Epithelial cell of proximal tubule (primary cell): ENCODE data around the gene PELI2. TPM values are rescaled to one million over a fixed set of nuclear protein-coding genes. Genes with fewer than 3 reads are reported as not detected.
A peak's percentile ranks its signal among the peaks of the same experiment; 100 is the strongest.

Experiments
- DNase-seq: peaks from one replicate; pipeline ENCODE4 v3.0.0-alpha.2; 2011; ENCODE audit warnings: low read depth
- H3K4me3 ChIP-seq: 2 replicates; pipeline ENCODE4 v1.5.1; 2011; ENCODE audit warnings: low read depth, mild to moderate bottlenecking, low read length
- CTCF ChIP-seq: conservative IDR thresholded peaks from 2 replicates; pipeline ENCODE4 v1.5.1; 2012; ENCODE audit warnings: low read depth, mild to moderate bottlenecking, low read length
- total RNA-seq: library from RNA; depleted of rRNA; stranded (reverse); fragments of >200 nt; gene quantifications from 2 replicates; pipeline ENCODE4 v1.2.3, GENCODE V29; 2015

The PELI2 gene
- total RNA-seq, 1 donor from 2014 or later = 6.6 TPM

DNA sequence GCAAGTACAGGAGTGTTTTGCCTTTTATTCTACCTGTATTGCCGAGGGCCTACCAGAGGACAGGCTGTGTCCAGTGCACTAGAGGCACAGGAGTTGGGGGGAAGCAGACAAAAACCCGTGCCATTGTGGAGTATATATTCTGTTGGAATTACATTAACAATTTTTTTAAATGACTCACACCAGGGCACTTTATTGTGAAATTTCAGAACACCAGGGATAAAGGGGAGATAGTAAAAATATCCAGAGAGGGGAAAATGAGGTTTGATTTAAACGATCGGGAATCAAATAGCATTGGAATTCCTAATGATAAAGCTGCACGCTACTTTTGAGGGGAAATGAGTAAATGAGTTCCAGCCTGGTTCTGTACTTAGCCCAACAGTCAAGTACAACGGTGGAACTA is 123.2 kb downstream of the PELI2 start:
- no peak for TF ChIP-seq CTCF
- no peak for DNase-seq
- H3K4me3 ChIP-seq = no peak overlapping the region

DNA sequence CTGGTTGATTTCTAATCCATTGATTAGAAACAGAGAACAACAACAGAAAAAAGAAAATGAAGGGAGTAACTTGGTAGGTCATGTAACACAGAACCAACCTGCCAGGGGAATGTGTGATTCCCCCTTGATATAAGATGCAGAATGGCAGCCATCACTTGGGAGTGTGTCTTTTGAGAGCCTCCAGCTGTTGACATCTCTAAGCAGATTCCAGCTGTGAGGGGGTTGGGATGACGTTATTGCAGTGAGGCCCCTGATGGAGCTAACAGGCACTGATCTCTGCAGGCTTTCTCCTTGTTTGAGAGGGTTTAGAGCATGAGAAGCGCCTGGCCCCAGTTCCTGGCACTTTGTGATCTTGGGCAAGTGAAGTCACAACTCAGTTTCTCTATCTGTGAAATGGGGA is 124.9 kb downstream of the PELI2 start:
- no peak for TF ChIP-seq CTCF
- DNase-seq = no peak
- H3K4me3 ChIP-seq = no peak overlapping the region

DNA sequence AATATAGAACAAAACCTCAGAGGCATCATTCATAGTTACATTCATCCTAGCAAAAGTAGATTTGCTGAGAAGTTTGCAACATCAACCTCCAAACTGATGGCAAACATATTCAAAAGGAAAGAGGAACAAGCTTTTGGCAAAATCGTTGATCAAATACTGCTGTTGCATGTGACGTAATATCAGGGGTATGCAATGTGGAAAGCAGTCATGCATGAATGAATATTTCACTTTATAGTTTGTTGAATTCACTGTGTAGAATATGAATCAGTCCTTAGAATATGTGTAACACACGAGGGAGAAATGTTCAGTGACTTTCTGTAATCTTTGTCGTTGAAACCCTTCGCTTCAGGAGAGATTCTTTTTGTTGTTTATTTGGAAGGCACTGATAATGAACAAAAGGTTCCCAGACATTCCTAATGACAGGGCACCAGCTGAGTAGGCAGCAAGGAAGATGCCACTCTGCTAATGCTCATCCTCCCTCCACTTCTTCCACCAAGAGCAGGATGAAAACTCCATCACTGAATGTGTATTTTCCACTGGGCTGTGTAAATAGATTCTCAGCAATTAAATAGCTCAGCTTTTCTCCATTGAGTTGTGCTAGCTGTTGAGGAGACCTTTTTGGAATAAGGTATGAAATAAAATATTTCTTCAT is 126.1 kb downstream of the PELI2 start:
- no peak overlapping the region for H3K4me3 ChIP-seq
- peak; percentile 36 for DNase-seq
- TF ChIP-seq CTCF = no peak

DNA sequence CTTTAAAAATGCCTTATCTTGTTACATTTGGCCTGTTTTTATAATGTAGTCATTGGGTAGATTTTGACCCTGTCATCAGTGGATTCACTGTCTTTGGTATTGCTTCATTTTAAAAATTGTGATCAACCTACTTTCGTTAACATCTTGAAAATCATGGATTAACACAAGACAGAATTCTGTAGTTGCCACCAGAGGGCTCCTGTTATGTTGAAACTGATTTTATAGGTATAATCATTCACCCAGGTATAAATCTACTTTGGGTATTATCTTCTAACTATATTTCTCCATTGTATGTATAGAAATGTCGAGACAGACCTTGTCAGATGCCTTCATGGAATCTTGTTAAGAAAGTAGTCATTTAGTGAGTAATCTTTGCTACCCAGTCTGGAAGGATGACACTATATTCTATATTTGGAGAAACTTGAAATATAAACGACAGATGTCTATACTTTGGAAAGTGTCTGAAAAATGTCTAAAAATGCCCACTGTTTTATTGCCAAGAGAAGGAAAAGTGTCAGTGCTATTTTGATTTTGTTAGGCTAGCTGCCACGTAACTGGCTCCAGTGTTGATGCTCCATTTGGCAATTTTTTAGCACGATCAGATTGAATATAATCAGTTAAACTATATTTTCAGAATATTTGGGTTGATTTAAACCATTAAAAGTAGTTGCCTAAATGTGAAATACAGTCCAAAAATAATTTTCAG is 129.4 kb downstream of the PELI2 start:
- no peak overlapping the region for H3K4me3 ChIP-seq
- TF ChIP-seq CTCF = peak; percentile 58
- DNase-seq = no peak

GRCh38 chr14:56248442-56248841 is 130.2 kb downstream of the PELI2 start:
- no peak for DNase-seq
- H3K4me3 ChIP-seq = no peak overlapping the region
- no peak for TF ChIP-seq CTCF

- DNase-seq = no peak
- no peak overlapping the region for H3K4me3 ChIP-seq
- TF ChIP-seq CTCF = no peak
Observed at GRCh38 chr14:56261046-56261445, 142.8 kb downstream of the PELI2 start.

DNA sequence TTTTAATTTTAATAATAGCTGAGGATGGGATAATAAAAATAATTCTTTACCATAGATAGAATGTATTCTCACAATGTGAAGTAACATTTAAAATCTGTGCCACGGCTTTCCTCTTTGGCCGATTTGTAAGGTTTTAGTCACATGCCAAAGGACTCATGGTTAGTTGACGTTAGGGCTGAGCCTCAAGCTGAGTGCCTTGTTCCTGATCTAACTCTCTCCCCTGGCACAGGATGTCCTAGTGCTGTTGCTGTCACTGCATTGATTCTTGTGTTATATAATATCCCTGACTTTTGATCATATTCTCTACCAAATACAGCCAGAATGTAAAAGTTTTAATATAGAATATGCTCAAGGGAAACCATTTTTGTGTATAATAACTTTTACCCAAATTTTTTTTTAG is 144.3 kb downstream of the PELI2 start:
- TF ChIP-seq CTCF = no peak
- no peak for DNase-seq
- H3K4me3 ChIP-seq = no peak overlapping the region
